HG03139 (cell line): ENCODE results near the gene PLXNA1.

Source experiments
- ATAC-seq: cut with Tn5 transposase; IDR thresholded peaks from one replicate; pipeline ENCODE4 v1.9.1; 2021; ENCODE audit not compliant: unreplicated experiment

The PLXNA1 gene

GRCh38 chr3:126967386-126967785, 15.5 kb upstream of the PLXNA1 start:
- ATAC-seq, result no peak

GRCh38 chr3:126968391-126969390, 14.2 kb upstream of the PLXNA1 start:
- no peak for ATAC-seq

- no peak for ATAC-seq
These were observed 13.3 kb upstream of the PLXNA1 start for GRCh38 chr3:126969586-126969985.

GRCh38 chr3:126970101-126970500, 12.8 kb upstream of the PLXNA1 start:
- no peak for ATAC-seq

GRCh38 chr3:126970921-126971320, 12.0 kb upstream of the PLXNA1 start:
- no peak for ATAC-seq

- ATAC-seq, result no peak
These were observed 11.0 kb upstream of the PLXNA1 start for GRCh38 chr3:126971891-126972351.

- no peak for ATAC-seq
These were observed 10.0 kb upstream of the PLXNA1 start for GRCh38 chr3:126972866-126973265.

GRCh38 chr3:126973814-126974213, 9.1 kb upstream of the PLXNA1 start:
- no peak for ATAC-seq

GRCh38 chr3:126974756-126975155, 8.2 kb upstream of the PLXNA1 start:
- no peak for ATAC-seq

GRCh38 chr3:126976906-126977305, 6.0 kb upstream of the PLXNA1 start:
- ATAC-seq, result no peak

GRCh38 chr3:126977821-126978220, 5.1 kb upstream of the PLXNA1 start:
- no peak for ATAC-seq

GRCh38 chr3:126978291-126978690, 4.6 kb upstream of the PLXNA1 start:
- ATAC-seq, result no peak

GRCh38 chr3:126979046-126979628, 3.8 kb upstream of the PLXNA1 start:
- no peak for ATAC-seq

- no peak for ATAC-seq
These were observed 2.6 kb upstream of the PLXNA1 start for GRCh38 chr3:126980266-126980811.

GRCh38 chr3:126982126-126982470, 817 bp upstream of the PLXNA1 start:
- peak; percentile 17 for ATAC-seq

- ATAC-seq, result no peak
These were observed 349 bp downstream of the PLXNA1 start for GRCh38 chr3:126983276-126983652.

- no peak for ATAC-seq
These were observed 907 bp downstream of the PLXNA1 start for GRCh38 chr3:126983653-126984390.

- no peak for ATAC-seq
These were observed 1.6 kb downstream of the PLXNA1 start for GRCh38 chr3:126984391-126985131.

- no peak for ATAC-seq
These were observed 2.4 kb downstream of the PLXNA1 start for GRCh38 chr3:126985132-126985985.

GRCh38 chr3:126986001-126986400, 3.1 kb downstream of the PLXNA1 start:
- ATAC-seq, result no peak
